GM19438 (cell line): ENCODE data around the gene PCDHB10.
"Not testable (repeated sequence)": the region's sequence is repeated elsewhere in the genome, so short reads cannot be mapped to it uniquely, and the experiment has no call there.

Source experiments
- ATAC-seq: cut with Tn5 transposase; IDR thresholded peaks from one replicate; pipeline ENCODE4 v1.9.1; 2021; ENCODE audit warnings: low read depth; ENCODE audit not compliant: unreplicated experiment

PCDHB10 gene

GRCh38 chr5:141192110-141192725 is at the start of gene PCDHB10:
PCDHB10 (plus strand) TSS chr5:141192353; CDS start chr5:141192553, 200 bp downstream.
- no peak for ATAC-seq

GRCh38 chr5:141149812-141150211 is 42.3 kb upstream of the PCDHB10 start, which contains the start of gene PCDHB6:
PCDHB6 (plus strand) TSS chr5:141150057; CDS start chr5:141150258, 201 bp downstream.
- ATAC-seq = no peak

GRCh38 chr5:141150224-141150992 is 41.7 kb upstream of the PCDHB10 start:
- ATAC-seq = no peak

- ATAC-seq = no peak
Observed at GRCh38 chr5:141150993-141151325, 41.2 kb upstream of the PCDHB10 start.

- ATAC-seq = not testable (repeated sequence)
Observed at GRCh38 chr5:141151632-141152031, 40.5 kb upstream of the PCDHB10 start.

- not testable (repeated sequence) for ATAC-seq
Observed at GRCh38 chr5:141152096-141152495, 40.1 kb upstream of the PCDHB10 start.

GRCh38 chr5:141155540-141156374 is 36.4 kb upstream of the PCDHB10 start:
- ATAC-seq = no peak

GRCh38 chr5:141157356-141157755 is 34.8 kb upstream of the PCDHB10 start:
- ATAC-seq = not testable (repeated sequence)

- not testable (repeated sequence) for ATAC-seq
Observed at GRCh38 chr5:141157901-141158300, 34.3 kb upstream of the PCDHB10 start.

GRCh38 chr5:141172381-141173204 is 19.6 kb upstream of the PCDHB10 start, which contains the start of gene PCDHB7:
PCDHB7 (plus strand) TSS chr5:141172644; CDS start chr5:141172836, 192 bp downstream.
- no peak for ATAC-seq

GRCh38 chr5:141174291-141175104 is 17.7 kb upstream of the PCDHB10 start:
- ATAC-seq = not testable (repeated sequence)

- ATAC-seq = no peak
Observed at GRCh38 chr5:141175933-141176332, 16.2 kb upstream of the PCDHB10 start.

GRCh38 chr5:141177577-141178191 is 14.5 kb upstream of the PCDHB10 start, which contains the start of gene PCDHB8:
PCDHB8 (plus strand) TSS chr5:141177790; CDS start chr5:141178035, 245 bp downstream.
- not testable (repeated sequence) for ATAC-seq

GRCh38 chr5:141179371-141179770 is 12.8 kb upstream of the PCDHB10 start:
- not testable (repeated sequence) for ATAC-seq

GRCh38 chr5:141179876-141180275 is 12.3 kb upstream of the PCDHB10 start:
- ATAC-seq = not testable (repeated sequence)

- no peak for ATAC-seq
Observed at GRCh38 chr5:141180313-141180712, 11.8 kb upstream of the PCDHB10 start.

GRCh38 chr5:141182248-141182647 is 9.9 kb upstream of the PCDHB10 start, which contains the start of gene PCDHB16:
PCDHB16 (plus strand) TSS chr5:141182387; CDS start chr5:141182560, 173 bp downstream.
- ATAC-seq = no peak

GRCh38 chr5:141184117-141184855 is 7.9 kb upstream of the PCDHB10 start:
- ATAC-seq = not testable (repeated sequence)
